Upper lobe of left lung (tissue), 6 donors: ENCODE results near the gene CTDP1. TPM values are rescaled to one million over a fixed set of nuclear protein-coding genes. Genes with fewer than 3 reads are reported as not detected.
"Not testable (repeated sequence)": the region's sequence is repeated elsewhere in the genome, so short reads cannot be mapped to it uniquely, and the experiment has no call there.

Experiments
- ATAC-seq, 2 donors: fragments of 200-7000 bp; cut with Tn5 transposase; one replicate each; pipeline ENCODE4 v1.9.1; 2022; ENCODE audit warnings: mild to moderate bottlenecking in 2 of 2, moderate library complexity in 2 of 2; ENCODE audit not compliant: low FRiP score in 2 of 2
- DNase-seq, 2 donors: peaks; one replicate each; pipeline ENCODE4 v3.0.0-alpha.2; 2019 to 2020
- H3K27ac ChIP-seq, 4 donors: fragments of 200-600 bp; sonication (generic); one replicate each; pipeline ENCODE4 v1.5.1; 2016 to 2019
- H3K27me3 ChIP-seq, 4 donors: fragments of 200-600 bp; sonication (generic); one replicate each; pipeline ENCODE4 v1.5.1; 2017 to 2019
- H3K36me3 ChIP-seq, 4 donors: fragments of 200-600 bp; sonication (generic); one replicate each; pipeline ENCODE4 v1.5.1; 2016 to 2019
- H3K4me1 ChIP-seq, 4 donors: fragments of 200-600 bp; sonication (generic); one replicate each; pipeline ENCODE4 v1.5.1; 2018 to 2019
- H3K4me3 ChIP-seq, 4 donors: fragments of 200-600 bp; sonication (generic); one replicate each; pipeline ENCODE4 v1.5.1; 2017 to 2019; ENCODE audit warnings: mild to moderate bottlenecking in 2 of 4, moderate library complexity in 1 of 4
- H3K9me3 ChIP-seq, 4 donors: fragments of 200-600 bp; sonication (generic); one replicate each; pipeline ENCODE4 v1.5.1; 2018 to 2019
- CTCF ChIP-seq, 6 experiments: fragments of 450-650 bp in 4 of 6; fragments of 200-600 bp in 2 of 6; sonication (generic) in 2 of 6; IDR thresholded peaks; one replicate each; pipeline ENCODE4 v1.5.1; 2016 to 2019; ENCODE audit warnings: antibody characterized with exemption in 6 of 6
- EP300 ChIP-seq, 4 donors: sonication (generic); formaldehyde crosslinking; IDR thresholded peaks; one replicate each; pipeline ENCODE4 v1.5.1; 2017; ENCODE audit warnings: antibody characterized with exemption in 4 of 4, control low read depth in 2 of 4
- POLR2A ChIP-seq, 4 donors: fragments of 450-650 bp; IDR thresholded peaks; one replicate each; pipeline ENCODE4 v1.5.1; 2016 to 2017; ENCODE audit warnings: antibody characterized with exemption in 4 of 4, mild to moderate bottlenecking in 2 of 4
- POLR2AphosphoS5 ChIP-seq, 2 donors: sonication (generic); formaldehyde crosslinking; IDR thresholded peaks; one replicate each; pipeline ENCODE4 v1.5.1; 2017; ENCODE audit warnings: antibody characterized with exemption in 2 of 2
- WGBS, 2 donors: methylation state at CpG; one replicate each; pipeline ENCODE4 v1.1.5; 2017 to 2018; 5-methylcytosine and 5-hydroxymethylcytosine counted together
- total RNA-seq, 6 donors: library from RNA; depleted of rRNA in 4 of 6; stranded (reverse); fragments of >200 nt in 4 of 6; gene quantifications; one replicate each; pipeline versions ENCODE4 v1.1.0 to v1.2.1, GENCODE V29; 2016 to 2021
- donor health status: DM: no; HTN: no; CAD: no; lungs with moderate emphysema.
- donor health status: DM: no; HTN: yes; CAD: no; lungs with severe emphysema.

The CTDP1 gene
- total RNA-seq, 6 donors from 2014 or later, result 21.3 to 44.7 (median 29.7) TPM

- TF ChIP-seq EP300 (IDR thresholded peaks at IDR 0.05), result no peak
- TF ChIP-seq POLR2AphosphoS5 (IDR thresholded peaks at IDR 0.05), result no peak
- TF ChIP-seq CTCF (IDR thresholded peaks at IDR 0.05), result no peak
- 95 to 97% methylated on average over 23 to 24 of the region's 24 CpGs for WGBS, 2 donors
- H3K27me3 ChIP-seq, result no peaks in the 10 kb centered on the region
- no peak overlapping the region for H3K4me3 ChIP-seq
- no peaks in the 10 kb centered on the region for H3K4me1 ChIP-seq
- no peak for ATAC-seq
- H3K36me3 ChIP-seq, result peaks cover 23 to 86% (median 68%) of the 10 kb centered on the region in 4 donors
- H3K27ac ChIP-seq, result no peak overlapping the region
- peak in 1 of 2 donors; percentile 60 for DNase-seq
- peaks cover 0 to 31% (median 18%) of the 10 kb centered on the region in 4 donors for H3K9me3 ChIP-seq
Observed at GRCh38 chr18:79736846-79737245, 57.2 kb downstream of the CTDP1 start.

- Histone ChIP-seq H3K4me1 (no peaks in the 10 kb centered on the region), H3K36me3 (peaks cover 21 to 86% (median 65%) of the 10 kb centered on the region in 4 donors), H3K27ac (no peak overlapping the region), H3K4me3 (no peak overlapping the region), H3K9me3 (peaks cover 0 to 27% (median 14%) of the 10 kb centered on the region in 4 donors), H3K27me3 (no peaks in the 10 kb centered on the region)
- no peak for DNase-seq
- WGBS, 2 donors, result 94 to 96% methylated on average over 17 of the region's 17 CpGs
- no peak for ATAC-seq
- TF ChIP-seq EP300 (IDR thresholded peaks at IDR 0.05) (no peak), POLR2AphosphoS5 (IDR thresholded peaks at IDR 0.05) (no peak), CTCF (IDR thresholded peaks at IDR 0.05) (no peak), POLR2A (IDR thresholded peaks at IDR 0.05) (no peak)
Observed at GRCh38 chr18:79737426-79737825, 57.8 kb downstream of the CTDP1 start.

- H3K36me3 ChIP-seq, result peaks cover 21 to 86% (median 65%) of the 10 kb centered on the region in 4 donors
- no peaks in the 10 kb centered on the region for H3K27me3 ChIP-seq
- no peak overlapping the region for H3K27ac ChIP-seq
- H3K4me3 ChIP-seq, result no peak overlapping the region
- DNase-seq, result peak in 1 of 2 donors; percentile 46
- TF ChIP-seq EP300 (IDR thresholded peaks at IDR 0.05) (no peak), POLR2A (IDR thresholded peaks at IDR 0.05) (no peak), CTCF (IDR thresholded peaks at IDR 0.05) (no peak), POLR2AphosphoS5 (IDR thresholded peaks at IDR 0.05) (no peak)
- ATAC-seq, result no peak
- H3K4me1 ChIP-seq, result no peaks in the 10 kb centered on the region
- 93 to 96% methylated on average over 15 to 20 of the region's 20 CpGs for WGBS, 2 donors
- peaks cover 0 to 22% (median 8%) of the 10 kb centered on the region in 4 donors for H3K9me3 ChIP-seq
Observed at GRCh38 chr18:79738041-79738461, 58.4 kb downstream of the CTDP1 start.

GRCh38 chr18:79738581-79739439 lies 59.2 kb downstream of the CTDP1 start:
- peaks cover 21 to 87% (median 62%) of the 10 kb centered on the region in 4 donors for H3K36me3 ChIP-seq
- WGBS, 2 donors, result 92 to 94% methylated on average over 21 of the region's 21 CpGs
- ATAC-seq, result no peak
- H3K4me3 ChIP-seq, result no peak overlapping the region
- DNase-seq, result no peak
- TF ChIP-seq POLR2AphosphoS5 (IDR thresholded peaks at IDR 0.05) (peak in 1 of 2 donors; percentile 7), POLR2A (IDR thresholded peaks at IDR 0.05) (no peak)
- peaks cover 0 to 14% (median 3%) of the 10 kb centered on the region in 4 donors for H3K9me3 ChIP-seq
- no peaks in the 10 kb centered on the region for H3K27me3 ChIP-seq
- no peaks in the 10 kb centered on the region for H3K4me1 ChIP-seq
- no peak overlapping the region for H3K27ac ChIP-seq

- Histone ChIP-seq H3K9me3 (peaks cover 0 to 8% (median 3%) of the 10 kb centered on the region in 4 donors), H3K4me3 (no peak overlapping the region), H3K27me3 (no peaks in the 10 kb centered on the region), H3K36me3 (peaks cover 21 to 84% (median 62%) of the 10 kb centered on the region in 4 donors), H3K27ac (no peak overlapping the region), H3K4me1 (no peaks in the 10 kb centered on the region)
- no peak for TF ChIP-seq EP300 (IDR thresholded peaks at IDR 0.05)
- TF ChIP-seq POLR2AphosphoS5 (IDR thresholded peaks at IDR 0.05), result no peak
- no peak for TF ChIP-seq POLR2A (IDR thresholded peaks at IDR 0.05)
- no peak for TF ChIP-seq CTCF (IDR thresholded peaks at IDR 0.05)
- DNase-seq, result no peak
- ATAC-seq, result no peak
- 97 to 98% methylated on average over 13 to 15 of the region's 15 CpGs for WGBS, 2 donors
Observed at GRCh38 chr18:79739440-79739778, 59.8 kb downstream of the CTDP1 start.

- not testable (repeated sequence) for H3K27ac ChIP-seq, H3K4me1 ChIP-seq, H3K4me3 ChIP-seq, ATAC-seq, H3K27me3 ChIP-seq, H3K9me3 ChIP-seq
- peak in 1 of 2 donors; percentile 62 for DNase-seq
- peaks cover 21 to 79% (median 62%) of the 10 kb centered on the region in 4 donors for H3K36me3 ChIP-seq
- WGBS, 2 donors, result 94 to 97% methylated on average over 7 to 16 of the region's 27 CpGs
Observed at GRCh38 chr18:79740047-79740446, 60.4 kb downstream of the CTDP1 start.
